GM15510 (cell line): ENCODE measurements around the gene ATP5MK.
A peak's percentile ranks its signal among the peaks of the same experiment; 100 is the strongest.

Experiments
- POLR2A ChIP-seq: IDR thresholded peaks from 3 replicates; pipeline ENCODE4 v1.6.1; 2011; ENCODE audit warnings: borderline replicate concordance; ENCODE audit not compliant: insufficient read length; ENCODE audit errors: extremely low read depth

Gene ATP5MK

GRCh38 chr10:103396067-103396788, at the start of gene ATP5MK, which contains the start of gene PDCD11:
ATP5MK (minus strand) TSS chr10:103396475; CDS start chr10:103392457, 4,018 bp downstream.
PDCD11 (plus strand) TSS chr10:103396626; CDS start chr10:103398427, 1,801 bp downstream.
- peak; percentile 90 for TF ChIP-seq POLR2A

GRCh38 chr10:103445366-103445765, 49.1 kb upstream of the ATP5MK start:
- TF ChIP-seq POLR2A, result no peak

- no peak for TF ChIP-seq POLR2A
Observed at GRCh38 chr10:103444478-103444877, 48.2 kb upstream of the ATP5MK start.

- no peak for TF ChIP-seq POLR2A
Observed at GRCh38 chr10:103443475-103444185, 47.4 kb upstream of the ATP5MK start.

GRCh38 chr10:103442031-103442461, 45.8 kb upstream of the ATP5MK start:
- TF ChIP-seq POLR2A, result no peak

GRCh38 chr10:103441611-103442010, 45.3 kb upstream of the ATP5MK start:
- no peak for TF ChIP-seq POLR2A

GRCh38 chr10:103441206-103441605, 44.9 kb upstream of the ATP5MK start:
- no peak for TF ChIP-seq POLR2A

GRCh38 chr10:103440416-103440815, 44.1 kb upstream of the ATP5MK start:
- no peak for TF ChIP-seq POLR2A

GRCh38 chr10:103439776-103440175, 43.5 kb upstream of the ATP5MK start:
- no peak for TF ChIP-seq POLR2A

GRCh38 chr10:103433858-103434257, 37.6 kb upstream of the ATP5MK start:
- no peak for TF ChIP-seq POLR2A

GRCh38 chr10:103431902-103432301, 35.6 kb upstream of the ATP5MK start:
- no peak for TF ChIP-seq POLR2A

GRCh38 chr10:103429647-103430046, 33.4 kb upstream of the ATP5MK start:
- no peak for TF ChIP-seq POLR2A

GRCh38 chr10:103428989-103429643, 32.8 kb upstream of the ATP5MK start:
- TF ChIP-seq POLR2A, result no peak

- TF ChIP-seq POLR2A, result no peak
Observed at GRCh38 chr10:103427866-103428265, 31.6 kb upstream of the ATP5MK start.

GRCh38 chr10:103423748-103424147, 27.5 kb upstream of the ATP5MK start:
- TF ChIP-seq POLR2A, result no peak
